Renal pelvis (tissue), 4 donors: ENCODE results near the gene AAR2. TPM values are rescaled to one million over a fixed set of nuclear protein-coding genes. Genes with fewer than 3 reads are reported as not detected.

Experiments used
- DNase-seq: peaks from one replicate; pipeline ENCODE4 v3.0.0-alpha.2; 2013
- polyA plus RNA-seq, 3 donors: library from polyadenylated mRNA; unstranded; fragments of 120-200 nt; gene quantifications; one replicate each; pipeline ENCODE4 v1.2.1, GENCODE V29; 2013; ENCODE audit not compliant: insufficient read length in 3 of 3

The AAR2 gene
- polyA plus RNA-seq, 3 donors, result 44.3 to 47.3 (median 46.5) TPM

GRCh38 chr20:36274181-36274841 is 38.0 kb downstream of the AAR2 start:
- DNase-seq, result no peak

GRCh38 chr20:36275011-36275410 is 38.7 kb downstream of the AAR2 start:
- no peak for DNase-seq

GRCh38 chr20:36275441-36276189 is 39.3 kb downstream of the AAR2 start:
- DNase-seq, result no peak

- no peak for DNase-seq
These were observed 41.3 kb downstream of the AAR2 start for GRCh38 chr20:36277546-36277945.

- no peak for DNase-seq
These were observed 43.1 kb downstream of the AAR2 start for GRCh38 chr20:36279362-36279761.

- DNase-seq, result no peak
These were observed 43.5 kb downstream of the AAR2 start for GRCh38 chr20:36279776-36280175.

- DNase-seq, result no peak
These were observed 45.6 kb downstream of the AAR2 start for GRCh38 chr20:36281785-36282380.

GRCh38 chr20:36284751-36285150 is 48.5 kb downstream of the AAR2 start:
- DNase-seq, result no peak

- DNase-seq, result no peak
These were observed 49.6 kb downstream of the AAR2 start for GRCh38 chr20:36285746-36286447.

- no peak for DNase-seq
These were observed 61.4 kb downstream of the AAR2 start for GRCh38 chr20:36297656-36298055.

GRCh38 chr20:36298061-36298460 is 61.8 kb downstream of the AAR2 start:
- DNase-seq, result no peak

GRCh38 chr20:36298795-36299339 is 62.6 kb downstream of the AAR2 start:
- no peak for DNase-seq

- DNase-seq, result no peak
These were observed 63.2 kb downstream of the AAR2 start for GRCh38 chr20:36299459-36299858.

GRCh38 chr20:36301359-36302119 is 65.3 kb downstream of the AAR2 start:
- DNase-seq, result no peak

- DNase-seq, result no peak
These were observed 66.8 kb downstream of the AAR2 start for GRCh38 chr20:36303020-36303595.

- DNase-seq, result no peak
These were observed 67.6 kb downstream of the AAR2 start for GRCh38 chr20:36303831-36304230.

GRCh38 chr20:36304786-36305495 is 68.7 kb downstream of the AAR2 start:
- no peak for DNase-seq

- no peak for DNase-seq
These were observed 69.6 kb downstream of the AAR2 start, which contains the start of gene DLGAP4 for GRCh38 chr20:36305602-36306551. Gene DLGAP4, plus strand, starts transcription at chr20:36306339. Its CDS starts 125,379 bp downstream, at chr20:36431718.
